IMR-90 (cell line): ENCODE data around the gene PRKAB1. TPM values are rescaled to one million over a fixed set of nuclear protein-coding genes. Genes with fewer than 3 reads are reported as not detected.

Experiments used
- ATAC-seq: fragments of 200-7000 bp; cut with Tn5 transposase; 2 replicates; pipeline ENCODE4 v1.9.1; 2020; ENCODE audit warnings: low read depth, mild to moderate bottlenecking, moderate library complexity
- BruUV-seq: library from RNA; stranded (reverse); fragments of 400-500 nt; replicated peaks from 2 replicates; lab custom pipeline; 2021; lab: Mats Ljungman, UMichigan
- CTCF ChIA-PET: fragments of 300-600 bp; formaldehyde crosslinking; extraction: SDS; loops from one replicate; lab custom pipeline; 2021; ENCODE audit warnings: antibody characterized with exemption; lab: Yijun Ruan, JAX
- POLR2A ChIA-PET: fragments of 300-600 bp; sonication (Branson Sonifier 250); formaldehyde crosslinking; loops from one replicate; lab custom pipeline; 2022; ENCODE audit warnings: antibody characterized with exemption; ENCODE audit not compliant: unreplicated experiment; lab: Charles Lee
- DNase-seq: peaks from one replicate; pipeline ENCODE4 v3.0.0; 2013
- H2AFZ ChIP-seq: replicated peaks from 2 replicates; pipeline ENCODE3; 2013; ENCODE audit warnings: low read length, mild to moderate bottlenecking; ENCODE audit not compliant: poor library complexity
- H2AK5ac ChIP-seq: 2 replicates; pipeline ENCODE4 v1.6.1; 2013; ENCODE audit warnings: low read depth, low read length, inconsistent platforms
- H2AK9ac ChIP-seq: replicated peaks from 2 replicates; pipeline ENCODE3; 2013; ENCODE audit warnings: mild to moderate bottlenecking, low read depth, low read length, moderate library complexity; ENCODE audit not compliant: poor library complexity
- H2BK120ac ChIP-seq: 2 replicates; pipeline ENCODE4 v1.6.1; 2013; ENCODE audit warnings: low read depth, low read length, inconsistent platforms
- H2BK15ac ChIP-seq: 3 replicates; pipeline ENCODE4 v1.6.1; 2013; ENCODE audit warnings: low read depth, low read length, inconsistent platforms
- H2BK20ac ChIP-seq: 2 replicates; pipeline ENCODE4 v1.6.1; 2013; ENCODE audit warnings: low read depth, mild to moderate bottlenecking, inconsistent platforms, low read length, moderate library complexity
- H2BK5ac ChIP-seq: 2 replicates; pipeline ENCODE4 v1.6.1; 2013; ENCODE audit warnings: mild to moderate bottlenecking, low read depth, low read length, inconsistent platforms; ENCODE audit not compliant: poor library complexity, severe bottlenecking
- H3K14ac ChIP-seq: replicated peaks from 2 replicates; pipeline ENCODE4 v1.6.1; 2013; ENCODE audit warnings: low read depth, low read length, inconsistent platforms
- H3K18ac ChIP-seq: 2 replicates; pipeline ENCODE4 v1.6.1; 2013; ENCODE audit warnings: low read depth, low read length, control low read depth
- H3K23ac ChIP-seq: 2 replicates; pipeline ENCODE4 v1.6.1; 2013; ENCODE audit warnings: low read depth, low read length, inconsistent platforms
- H3K27ac ChIP-seq: 2 replicates; pipeline ENCODE4 v1.5.1; 2013; ENCODE audit warnings: mild to moderate bottlenecking, control low read depth, low read length; ENCODE audit not compliant: insufficient read depth
- H3K27me3 ChIP-seq: 2 replicates; pipeline ENCODE4 v1.6.1; 2013; ENCODE audit warnings: low read length; ENCODE audit not compliant: control insufficient read depth, insufficient read depth
- H3K36me3 ChIP-seq: 2 replicates; pipeline ENCODE4 v1.6.1; 2013; ENCODE audit warnings: low read length, mixed read lengths; ENCODE audit not compliant: control insufficient read depth, insufficient read depth
- H3K4ac ChIP-seq: 2 replicates; pipeline ENCODE4 v1.6.1; 2013; ENCODE audit warnings: low read depth, low read length, inconsistent platforms
- H3K4me1 ChIP-seq: 2 replicates; pipeline ENCODE4 v1.6.1; 2013; ENCODE audit warnings: low read length, mixed read lengths; ENCODE audit not compliant: control insufficient read depth, insufficient read depth
- H3K4me2 ChIP-seq: 2 replicates; pipeline ENCODE4 v1.6.1; 2013; ENCODE audit warnings: low read depth, mild to moderate bottlenecking, control low read depth, low read length, moderate library complexity
- H3K4me3 ChIP-seq: 2 replicates; pipeline ENCODE4 v1.5.1; 2013; ENCODE audit warnings: low read depth, mild to moderate bottlenecking, control low read depth, low read length, moderate library complexity; ENCODE audit not compliant: insufficient read depth
- H3K56ac ChIP-seq: 2 replicates; pipeline ENCODE4 v1.6.1; 2013; ENCODE audit warnings: low read length, inconsistent platforms; ENCODE audit not compliant: insufficient read depth; ENCODE audit errors: extremely low read depth
- H3K79me1 ChIP-seq, 2 experiments: 2 replicates each; pipeline ENCODE4 v1.6.1; 2013; ENCODE audit warnings: low read length in 2 of 2, inconsistent platforms in 1 of 2, low read depth in 1 of 2
- H3K9ac ChIP-seq: 2 replicates; pipeline ENCODE4 v1.6.1; 2013; ENCODE audit warnings: low read depth, low read length, control low read depth
- H3K9me1 ChIP-seq: 2 replicates; pipeline ENCODE4 v1.6.1; 2013; ENCODE audit warnings: low read length, inconsistent platforms; ENCODE audit not compliant: insufficient read depth
- H3K9me3 ChIP-seq: 2 replicates; pipeline ENCODE4 v1.6.1; 2013; ENCODE audit warnings: low read length; ENCODE audit not compliant: control insufficient read depth, insufficient read depth
- H4K20me1 ChIP-seq: 2 replicates; pipeline ENCODE4 v1.6.1; 2013; ENCODE audit warnings: low read length, inconsistent platforms; ENCODE audit not compliant: insufficient read depth
- H4K5ac ChIP-seq: 2 replicates; pipeline ENCODE4 v1.6.1; 2013; ENCODE audit warnings: mild to moderate bottlenecking, low read depth, low read length, control low read depth
- H4K8ac ChIP-seq, 2 experiments: 2 replicates each; pipeline ENCODE4 v1.6.1; 2013; ENCODE audit warnings: low read depth in 2 of 2, low read length in 2 of 2, control low read depth in 1 of 2, inconsistent platforms in 1 of 2
- H4K91ac ChIP-seq: 2 replicates; pipeline ENCODE4 v1.6.1; 2013; ENCODE audit warnings: low read depth, low read length, inconsistent platforms; ENCODE audit not compliant: insufficient read depth
- CHD1 ChIP-seq: IDR thresholded peaks from 2 replicates; pipeline ENCODE4 v1.6.1; 2012; ENCODE audit warnings: low read depth, low read length, improper control_type of control experiment
- CTCF ChIP-seq: conservative IDR thresholded peaks from 2 replicates; pipeline ENCODE4 v1.5.1; 2012; ENCODE audit warnings: mild to moderate bottlenecking, low read depth, low read length, improper control_type of control experiment
- RAD21 ChIP-seq: IDR thresholded peaks from 2 replicates; pipeline ENCODE4 v1.6.1; 2012; ENCODE audit warnings: low read length, improper control_type of control experiment
- WGBS, 2 experiments: methylation state at CpG; one replicate each; pipeline versions ENCODE4 v1.1.5 to v1.1.7; 2013; ENCODE audit warnings: missing lambda C conversion rate in 2 of 2; ENCODE audit not compliant: insufficient read length in 1 of 2; ENCODE audit errors: extremely low coverage in 2 of 2; 5-methylcytosine and 5-hydroxymethylcytosine counted together
- dilution Hi-C: fragments of 300-500 bp; cut with HindIII; formaldehyde crosslinking; loops from one replicate; pipeline ENCODE4 v1.14.3; 2018; ENCODE audit warnings: low sequenced_read_pairs; ENCODE audit not compliant: unreplicated experiment
- in situ Hi-C: fragments of 300-500 bp; cut with MboI; formaldehyde crosslinking; loops from 3 replicates; pipeline ENCODE4 v1.14.3; 2019; ENCODE audit warnings: low sequenced_read_pairs, inconsistent platforms, mixed read lengths
- intact Hi-C: fragments of 100-400 bp; cut with micrococcal nuclease; formaldehyde crosslinking; loops from 2 replicates; pipeline ENCODE4 v1.10.0; 2022
- polyA plus RNA-seq, 3 experiments: library from polyadenylated mRNA; depleted of rRNA; stranded (reverse); fragments of >200 nt; gene quantifications; 2 replicates each; pipeline ENCODE4 v1.2.3, GENCODE V29; 2012; ENCODE audit warnings: low replicate concordance in 1 of 3
- total RNA-seq: library from RNA; depleted of rRNA; stranded (reverse); fragments of >200 nt; gene quantifications from 2 replicates; pipeline ENCODE4 v1.2.3, GENCODE V29; 2012

Gene PRKAB1
- total and polyA plus RNA-seq, 2 of the 4 experiments (the other 2 are of a cell fraction), result 9.7 to 19.3 TPM

- DNase-seq (no peak), ATAC-seq (no peak)
- TF ChIP-seq CTCF (0 out of 2 replicates have a peak, but pooled peaks have one; percentile 10), CHD1 (no peak), RAD21 (no peak)
- Histone ChIP-seq H2BK20ac (no peak overlapping the region), H3K9ac (no peak overlapping the region), H3K4me3 (no peak overlapping the region), H3K27me3 (no peaks in the 10 kb centered on the region), H2BK120ac (no peak overlapping the region), H3K79me1 (no peaks in the 10 kb centered on the region), H4K5ac (no peak overlapping the region), H4K91ac (no peak overlapping the region), H3K56ac (no peak overlapping the region), H3K23ac (no peak overlapping the region), H2BK5ac (no peak overlapping the region), H3K9me1 (no peaks in the 10 kb centered on the region), H3K27ac (no peak overlapping the region), H3K4ac (no peak overlapping the region), H4K8ac (no peak overlapping the region), H2AFZ (no peak overlapping the region), H3K9me3 (no peaks in the 10 kb centered on the region), H3K14ac (no peak overlapping the region), H3K4me1 (no peaks in the 10 kb centered on the region), H2BK15ac (no peak overlapping the region), H2AK9ac (no peak overlapping the region), H3K36me3 (no peaks in the 10 kb centered on the region), H2AK5ac (no peak overlapping the region), H3K18ac (no peak overlapping the region), H4K20me1 (no peaks in the 10 kb centered on the region), H3K4me2 (no peak overlapping the region)
- POLR2A ChIA-PET, result no interaction called here
- BruUV-seq, result no TSS peak
- CTCF ChIA-PET, result interaction anchor here (0.7 kb wide), 2 partner anchors 138 to 259 kb away, joined by 4 read pairs; no protein-coding TSS in a partner anchor
- intact Hi-C loops (no loop called here), in situ Hi-C loops (no loop called here), dilution Hi-C loops (no loop called here)
- WGBS, 2 experiments, result no CpG with 5 or more reads among the region's 4 CpGs
Observed at GRCh38 chr12:119642986-119643385, 24.9 kb upstream of the PRKAB1 start.
